Measurements from ENCODE around the gene CCZ1.
"Not testable (repeated sequence)": the region's sequence is repeated elsewhere in the genome, so short reads cannot be mapped to it uniquely, and the experiment has no call there.

DNA sequence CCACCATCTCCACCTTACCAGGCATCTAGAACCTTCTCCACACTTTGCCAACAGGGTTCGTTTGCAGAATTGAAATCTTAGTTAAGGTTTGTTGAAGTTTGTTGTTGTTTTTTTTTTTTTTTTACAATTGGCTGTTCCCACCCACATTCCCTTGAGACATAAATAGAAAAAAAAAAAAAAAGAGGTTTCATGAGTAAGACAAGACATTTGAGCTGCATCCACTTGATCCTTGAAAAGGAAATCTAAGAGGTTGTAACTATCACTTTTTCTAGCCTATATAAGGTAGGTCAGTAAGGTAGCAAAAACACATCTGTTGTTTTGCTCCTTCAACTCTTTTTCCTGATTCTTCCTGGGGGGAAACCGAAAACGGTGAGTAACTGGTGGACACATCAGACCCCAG is 18.9 kb upstream of the CCZ1 start:
- not testable (repeated sequence) for TF ChIP-seq EP300 (IDR thresholded peaks at IDR 0.05; ENCODE audit: low read length); ZFX (CRISPR knock-in tag; IDR thresholded peaks at IDR 0.05); NFXL1 (CRISPR knock-in tag; IDR thresholded peaks at IDR 0.05); GATA2 (CRISPR knock-in tag; IDR thresholded peaks at IDR 0.05); KAT8 (IDR thresholded peaks at IDR 0.05; ENCODE audit: low read depth); POLR2AphosphoS5 (IDR thresholded peaks at IDR 0.05; ENCODE audit: control insufficient read depth, insufficient read depth, low read depth, low read length); ARHGAP35 (IDR thresholded peaks at IDR 0.05; ENCODE audit: partially characterized antibody); KLF6 (CRISPR knock-in tag; IDR thresholded peaks at IDR 0.05; ENCODE audit: borderline replicate concordance)
- TF ChIP-seq, protein P1, sequence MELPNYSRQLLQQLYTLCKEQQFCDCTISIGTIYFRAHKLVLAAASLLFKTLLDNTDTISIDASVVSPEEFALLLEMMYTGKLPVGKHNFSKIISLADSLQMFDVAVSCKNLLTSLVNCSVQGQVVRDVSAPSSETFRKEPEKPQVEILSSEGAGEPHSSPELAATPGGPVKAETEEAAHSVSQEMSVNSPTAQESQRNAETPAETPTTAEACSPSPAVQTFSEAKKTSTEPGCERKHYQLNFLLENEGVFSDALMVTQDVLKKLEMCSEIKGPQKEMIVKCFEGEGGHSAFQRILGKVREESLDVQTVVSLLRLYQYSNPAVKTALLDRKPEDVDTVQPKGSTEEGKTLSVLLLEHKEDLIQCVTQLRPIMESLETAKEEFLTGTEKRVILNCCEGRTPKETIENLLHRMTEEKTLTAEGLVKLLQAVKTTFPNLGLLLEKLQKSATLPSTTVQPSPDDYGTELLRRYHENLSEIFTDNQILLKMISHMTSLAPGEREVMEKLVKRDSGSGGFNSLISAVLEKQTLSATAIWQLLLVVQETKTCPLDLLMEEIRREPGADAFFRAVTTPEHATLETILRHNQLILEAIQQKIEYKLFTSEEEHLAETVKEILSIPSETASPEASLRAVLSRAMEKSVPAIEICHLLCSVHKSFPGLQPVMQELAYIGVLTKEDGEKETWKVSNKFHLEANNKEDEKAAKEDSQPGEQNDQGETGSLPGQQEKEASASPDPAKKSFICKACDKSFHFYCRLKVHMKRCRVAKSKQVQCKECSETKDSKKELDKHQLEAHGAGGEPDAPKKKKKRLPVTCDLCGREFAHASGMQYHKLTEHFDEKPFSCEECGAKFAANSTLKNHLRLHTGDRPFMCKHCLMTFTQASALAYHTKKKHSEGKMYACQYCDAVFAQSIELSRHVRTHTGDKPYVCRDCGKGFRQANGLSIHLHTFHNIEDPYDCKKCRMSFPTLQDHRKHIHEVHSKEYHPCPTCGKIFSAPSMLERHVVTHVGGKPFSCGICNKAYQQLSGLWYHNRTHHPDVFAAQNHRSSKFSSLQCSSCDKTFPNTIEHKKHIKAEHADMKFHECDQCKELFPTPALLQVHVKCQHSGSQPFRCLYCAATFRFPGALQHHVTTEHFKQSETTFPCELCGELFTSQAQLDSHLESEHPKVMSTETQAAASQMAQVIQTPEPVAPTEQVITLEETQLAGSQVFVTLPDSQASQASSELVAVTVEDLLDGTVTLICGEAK (IDR thresholded peaks at IDR 0.05): not testable (repeated sequence)
- TF ChIP-seq, protein P1 (CRISPR knock-in tag; IDR thresholded peaks at IDR 0.05): not testable (repeated sequence)

All from K562 (cell line).